Right lobe of liver (tissue), 6 donors: ENCODE data around the gene CIBAR2. TPM values are rescaled to one million over a fixed set of nuclear protein-coding genes. Genes with fewer than 3 reads are reported as not detected.
A peak's percentile ranks its signal among the peaks of the same experiment; 100 is the strongest.

Experiments
- ATAC-seq, 4 donors: fragments of 200-7000 bp; cut with Tn5 transposase; one replicate each; pipeline ENCODE4 v1.9.1; 2020; ENCODE audit warnings: mild to moderate bottlenecking in 4 of 4, moderate library complexity in 4 of 4
- DNase-seq, 3 donors: peaks; one replicate each; pipeline ENCODE4 v3.0.0-alpha.2; 2020
- H3K27ac ChIP-seq, 3 donors: fragments of 200-600 bp; one replicate each; pipeline ENCODE4 v1.8.0; 2022
- H3K27me3 ChIP-seq, 2 donors: fragments of 200-600 bp; one replicate each; pipeline ENCODE4 v1.8.0; 2022
- H3K36me3 ChIP-seq, 4 donors: fragments of 200-600 bp; sonication (generic) in 1 of 4; one replicate each; pipeline versions ENCODE4 v1.5.1 to v1.8.0; 2017 to 2022; ENCODE audit warnings: control low read depth in 1 of 4
- H3K4me1 ChIP-seq, 4 donors: fragments of 200-600 bp; sonication (generic) in 1 of 4; one replicate each; pipeline versions ENCODE4 v1.5.1 to v1.8.0; 2017 to 2022; ENCODE audit warnings: control low read depth in 1 of 4
- H3K4me3 ChIP-seq, 3 donors: fragments of 200-600 bp; one replicate each; pipeline ENCODE4 v1.8.0; 2022
- H3K9me3 ChIP-seq, 4 donors: fragments of 200-600 bp; sonication (generic) in 1 of 4; one replicate each; pipeline versions ENCODE4 v1.5.1 to v1.8.0; 2017 to 2022; ENCODE audit warnings: control low read depth in 1 of 4
- POLR2A ChIP-seq: fragments of 450-650 bp; IDR thresholded peaks from one replicate; pipeline ENCODE4 v1.6.1; 2017; ENCODE audit warnings: antibody characterized with exemption, mild to moderate bottlenecking
- WGBS: methylation state at CpG from one replicate; pipeline ENCODE4 v1.1.6; 2018; ENCODE audit warnings: low coverage, low lambda C conversion rate; ENCODE audit not compliant: insufficient coverage; ENCODE audit errors: missing lambda C conversion rate; 5-methylcytosine and 5-hydroxymethylcytosine counted together
- intact Hi-C, 2 donors: fragments of 100-400 bp; cut with DNase I; formaldehyde crosslinking; loops; one replicate each; pipeline versions ENCODE4 v1.11.2 to v1.14.1; 2022
- total RNA-seq, 6 experiments: library from RNA; depleted of rRNA in 2 of 6; stranded (reverse); fragments of >200 nt in 2 of 6; fragmentation: NEBNext Ultra II Directional in 3 of 6; extraction: Animal tissue kit (Norgen Biotek cat#: 25700) in 3 of 6; gene quantifications; one replicate each; pipeline versions ENCODE4 v1.1.0 to v1.2.4, GENCODE V29; 2016 to 2023
- TF ChIP-seq, protein P1 (sequence below), 4 donors: fragments of 200-600 bp in 3 of 4; fragments of 450-650 bp in 1 of 4; IDR thresholded peaks; one replicate each; pipeline versions ENCODE4 v1.5.1 to v1.8.0; 2016 to 2022; ENCODE audit warnings: antibody characterized with exemption in 4 of 4, mild to moderate bottlenecking in 2 of 4
- donor health status: DM: no; HTN: yes; CAD: no.
- donor health status: DM: no; HTN: no; CAD: no.
- donor health status: DM: no; HTN: no; CAD: no.
- donor health status: DM: no; HTN: yes; CAD: no.
- donor health status: DM: no; HTN: yes; CAD: no.

Gene CIBAR2
- total RNA-seq, 6 experiments from 2014 or later: not detected

DNA sequence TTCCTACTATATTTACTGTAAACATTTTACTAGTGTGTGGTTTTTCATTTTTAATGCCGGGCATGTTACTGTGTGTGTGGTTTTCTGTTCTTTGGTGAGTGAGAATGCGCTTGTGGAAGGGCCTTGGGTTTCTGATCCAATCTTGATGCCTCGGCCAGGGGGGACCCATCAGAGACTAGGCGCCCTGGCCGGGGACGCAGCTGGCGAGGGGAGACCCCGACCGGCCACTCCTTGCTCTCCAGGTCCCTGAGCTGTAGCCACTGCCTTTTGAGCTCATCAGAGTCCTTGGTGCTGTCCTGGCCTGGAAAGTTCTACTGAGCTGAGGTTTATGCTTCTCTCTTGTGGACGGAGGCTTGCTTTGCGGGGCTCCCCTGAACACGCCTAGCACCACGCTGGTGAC, 47.2 kb downstream of the CIBAR2 start:
- Histone ChIP-seq H3K4me3 (no peak overlapping the region), H3K27ac (no peak overlapping the region), H3K9me3 (no peaks in the 10 kb centered on the region), H3K4me1 (no peaks in the 10 kb centered on the region), H3K36me3 (peaks cover 0 to 3% (median 0%) of the 10 kb centered on the region in 4 donors), H3K27me3 (no peaks in the 10 kb centered on the region)
- ATAC-seq: no peak
- no peak for DNase-seq
- 82% methylated on average over 8 of the region's 13 CpGs for WGBS
- intact Hi-C loops: no loop called here
- TF ChIP-seq, protein P1, sequence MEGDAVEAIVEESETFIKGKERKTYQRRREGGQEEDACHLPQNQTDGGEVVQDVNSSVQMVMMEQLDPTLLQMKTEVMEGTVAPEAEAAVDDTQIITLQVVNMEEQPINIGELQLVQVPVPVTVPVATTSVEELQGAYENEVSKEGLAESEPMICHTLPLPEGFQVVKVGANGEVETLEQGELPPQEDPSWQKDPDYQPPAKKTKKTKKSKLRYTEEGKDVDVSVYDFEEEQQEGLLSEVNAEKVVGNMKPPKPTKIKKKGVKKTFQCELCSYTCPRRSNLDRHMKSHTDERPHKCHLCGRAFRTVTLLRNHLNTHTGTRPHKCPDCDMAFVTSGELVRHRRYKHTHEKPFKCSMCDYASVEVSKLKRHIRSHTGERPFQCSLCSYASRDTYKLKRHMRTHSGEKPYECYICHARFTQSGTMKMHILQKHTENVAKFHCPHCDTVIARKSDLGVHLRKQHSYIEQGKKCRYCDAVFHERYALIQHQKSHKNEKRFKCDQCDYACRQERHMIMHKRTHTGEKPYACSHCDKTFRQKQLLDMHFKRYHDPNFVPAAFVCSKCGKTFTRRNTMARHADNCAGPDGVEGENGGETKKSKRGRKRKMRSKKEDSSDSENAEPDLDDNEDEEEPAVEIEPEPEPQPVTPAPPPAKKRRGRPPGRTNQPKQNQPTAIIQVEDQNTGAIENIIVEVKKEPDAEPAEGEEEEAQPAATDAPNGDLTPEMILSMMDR (IDR thresholded peaks at IDR 0.05): no peak
- TF ChIP-seq POLR2A: no peak

DNA sequence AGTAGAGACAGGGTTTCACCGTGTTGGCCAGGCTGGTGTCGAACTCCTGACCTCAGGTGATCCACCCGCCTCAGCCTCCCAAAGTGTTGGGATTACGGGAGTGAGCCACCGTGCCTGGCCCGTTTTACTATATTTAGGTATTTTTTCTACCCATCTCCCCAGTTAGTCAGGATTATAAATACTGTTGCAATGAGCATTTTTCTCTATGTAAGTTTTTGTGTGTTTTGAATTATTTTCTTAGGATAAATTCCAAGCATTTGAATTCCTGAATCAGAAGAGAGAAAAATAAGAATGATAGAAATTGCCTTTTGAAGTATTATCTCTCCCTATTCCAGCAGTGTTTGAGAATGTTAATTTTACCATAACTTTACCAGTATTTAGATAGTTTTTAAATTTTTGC, 48.1 kb downstream of the CIBAR2 start:
- 96% methylated on average over 6 of the region's 6 CpGs for WGBS
- DNase-seq: no peak
- ATAC-seq: no peak
- no peak overlapping the region for H3K27ac ChIP-seq
- H3K36me3 ChIP-seq: peaks cover 0 to 3% (median 0%) of the 10 kb centered on the region in 4 donors
- intact Hi-C loops: no loop called here
- peaks cover 0 to 2% (median 0%) of the 10 kb centered on the region in 4 donors for H3K4me1 ChIP-seq
- H3K27me3 ChIP-seq: no peaks in the 10 kb centered on the region
- no peak for TF ChIP-seq POLR2A
- TF ChIP-seq, protein P1 (IDR thresholded peaks at IDR 0.05): no peak
- no peak overlapping the region for H3K4me3 ChIP-seq
- no peaks in the 10 kb centered on the region for H3K9me3 ChIP-seq

DNA sequence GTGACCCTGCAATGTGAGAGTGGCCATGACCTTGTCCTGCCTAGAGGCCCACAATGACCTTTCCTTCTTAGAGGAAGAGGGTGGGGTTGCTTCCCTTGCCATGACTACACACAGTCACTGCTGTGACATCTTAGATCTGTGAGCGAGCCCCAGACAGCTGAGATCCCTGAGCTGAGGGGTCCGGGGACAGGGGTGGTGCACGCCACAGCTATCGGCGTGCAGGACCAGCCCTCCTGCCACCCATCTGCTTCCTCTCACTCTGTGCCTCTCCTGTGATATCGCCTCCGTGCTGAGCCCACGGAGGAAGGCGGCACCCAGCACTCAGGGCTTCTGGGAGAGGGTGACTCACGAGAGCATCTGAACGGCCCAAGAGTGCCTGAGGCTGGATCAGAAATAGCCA, 49.4 kb downstream of the CIBAR2 start:
- peak; percentile 18 to 39 (median 22) for ATAC-seq
- no CpG with 5 or more reads among the region's 11 CpGs for WGBS

DNA sequence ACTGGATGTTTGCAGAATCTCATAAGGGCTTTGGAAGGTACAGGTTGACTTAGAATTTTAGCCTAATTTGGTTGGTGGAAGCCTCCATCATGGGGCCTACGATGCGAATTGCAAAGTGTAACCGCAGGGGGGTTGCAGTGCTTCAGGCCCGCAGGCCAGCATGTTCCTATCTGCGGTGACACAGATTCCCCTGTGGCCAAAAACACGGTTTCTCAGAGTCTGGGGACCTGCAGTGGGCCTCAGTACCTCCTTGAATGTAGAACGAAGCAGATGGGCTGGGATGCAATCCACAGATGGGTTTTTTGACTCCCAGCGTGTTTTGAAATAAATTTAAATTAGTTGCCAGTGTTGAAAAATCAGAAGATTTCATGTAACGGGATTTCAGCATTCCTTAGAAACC, 49.9 kb downstream of the CIBAR2 start:
- WGBS: 90% methylated on average over 5 of the region's 9 CpGs

More for the DNA sequence above, 49.4 kb downstream of the CIBAR2 start:
- H3K27ac ChIP-seq: no peak overlapping the region
- peaks cover 0 to 3% (median 0%) of the 10 kb centered on the region in 4 donors for H3K36me3 ChIP-seq
- no peak for DNase-seq
- intact Hi-C loops: no loop called here
- no peak overlapping the region for H3K4me3 ChIP-seq
- peaks cover 0 to 7% (median 0%) of the 10 kb centered on the region in 4 donors for H3K4me1 ChIP-seq
- H3K27me3 ChIP-seq: no peaks in the 10 kb centered on the region
- H3K9me3 ChIP-seq: no peaks in the 10 kb centered on the region
- no peak for TF ChIP-seq POLR2A
- TF ChIP-seq, protein P1 (IDR thresholded peaks at IDR 0.05): no peak

More for the DNA sequence above, 49.9 kb downstream of the CIBAR2 start:
- DNase-seq: no peak
- no peak for TF ChIP-seq POLR2A
- TF ChIP-seq, protein P1 (IDR thresholded peaks at IDR 0.05): no peak
- Histone ChIP-seq H3K4me1 (peaks cover 0 to 7% (median 0%) of the 10 kb centered on the region in 4 donors), H3K9me3 (no peaks in the 10 kb centered on the region), H3K27ac (no peak overlapping the region), H3K4me3 (no peak overlapping the region), H3K36me3 (peaks cover 0 to 2% (median 0%) of the 10 kb centered on the region in 4 donors), H3K27me3 (no peaks in the 10 kb centered on the region)
- intact Hi-C loops: no loop called here
- no peak for ATAC-seq
